Stomach (tissue), 4 donors: ENCODE data around the gene RAB3GAP1.

Experiments used
- CTCF ChIP-seq, 7 experiments: fragments of 450-650 bp in 4 of 7; fragments of 200-600 bp in 3 of 7; sonication (generic) in 3 of 7; IDR thresholded peaks; one replicate each; pipeline ENCODE4 v1.5.1; 2016 to 2019; ENCODE audit warnings: antibody characterized with exemption in 7 of 7, control low read depth in 2 of 7, mild to moderate bottlenecking in 1 of 7
- POLR2A ChIP-seq, 4 donors: fragments of 450-650 bp; IDR thresholded peaks; one replicate each; pipeline ENCODE4 v1.6.1; 2016; ENCODE audit warnings: antibody characterized with exemption in 4 of 4, control low read depth in 2 of 4, mild to moderate bottlenecking in 1 of 4, moderate library complexity in 1 of 4
- POLR2AphosphoS5 ChIP-seq, 3 donors: sonication (generic); formaldehyde crosslinking; IDR thresholded peaks; one replicate each; pipeline ENCODE4 v1.6.1; 2016; ENCODE audit warnings: antibody characterized with exemption in 3 of 3

GRCh38 chr2:135151615-135152014, 99.5 kb downstream of the RAB3GAP1 start:
- TF ChIP-seq CTCF (IDR thresholded peaks at IDR 0.05) (no peak), POLR2A (IDR thresholded peaks at IDR 0.05) (no peak), POLR2AphosphoS5 (IDR thresholded peaks at IDR 0.05) (no peak)
